Activated naive CD4-positive, alpha-beta T cell treated with anti-CD3 and anti-CD28 coated beads for 36 hours (primary cell): ENCODE results near the gene TGM2. TPM values are rescaled to one million over a fixed set of nuclear protein-coding genes. Genes with fewer than 3 reads are reported as not detected.

Experiments
- CTCF ChIA-PET: fragments of 350-600 bp; sonication (Branson Sonifier 250); formaldehyde crosslinking; loops from one replicate; lab custom pipeline; 2021; ENCODE audit warnings: antibody characterized with exemption; lab: Charles Lee
- DNase-seq: peaks from one replicate; pipeline ENCODE4 v3.0.0-alpha.2; 2020
- H3K27ac Mint-ChIP-seq: one replicate; pipeline ENCODE4 v1.8.0; 2021; ENCODE audit warnings: mild to moderate bottlenecking, mixed read lengths
- H3K27me3 Mint-ChIP-seq: one replicate; pipeline ENCODE4 v1.8.0; 2021; ENCODE audit warnings: low read depth, mixed read lengths
- H3K36me3 Mint-ChIP-seq: one replicate; pipeline ENCODE4 v1.8.0; 2021; ENCODE audit warnings: low read depth, mixed read lengths
- H3K4me1 Mint-ChIP-seq: one replicate; pipeline ENCODE4 v1.8.0; 2021; ENCODE audit warnings: low read depth, mixed read lengths
- H3K4me3 Mint-ChIP-seq: one replicate; pipeline ENCODE4 v1.8.0; 2021; ENCODE audit warnings: mild to moderate bottlenecking, moderate library complexity, mixed read lengths
- H3K9me3 Mint-ChIP-seq: one replicate; pipeline ENCODE4 v1.8.0; 2021; ENCODE audit warnings: mixed read lengths
- intact Hi-C: fragments of 100-400 bp; cut with micrococcal nuclease; formaldehyde crosslinking; loops from one replicate; pipeline ENCODE4 v1.15.1; 2023
- total RNA-seq, 2 experiments: library from RNA; stranded (reverse); gene quantifications; one replicate each; pipeline ENCODE4 v1.2.3, GENCODE V29; 2021

The TGM2 gene
- total RNA-seq, 2 experiments from 2014 or later, result not detected

DNA sequence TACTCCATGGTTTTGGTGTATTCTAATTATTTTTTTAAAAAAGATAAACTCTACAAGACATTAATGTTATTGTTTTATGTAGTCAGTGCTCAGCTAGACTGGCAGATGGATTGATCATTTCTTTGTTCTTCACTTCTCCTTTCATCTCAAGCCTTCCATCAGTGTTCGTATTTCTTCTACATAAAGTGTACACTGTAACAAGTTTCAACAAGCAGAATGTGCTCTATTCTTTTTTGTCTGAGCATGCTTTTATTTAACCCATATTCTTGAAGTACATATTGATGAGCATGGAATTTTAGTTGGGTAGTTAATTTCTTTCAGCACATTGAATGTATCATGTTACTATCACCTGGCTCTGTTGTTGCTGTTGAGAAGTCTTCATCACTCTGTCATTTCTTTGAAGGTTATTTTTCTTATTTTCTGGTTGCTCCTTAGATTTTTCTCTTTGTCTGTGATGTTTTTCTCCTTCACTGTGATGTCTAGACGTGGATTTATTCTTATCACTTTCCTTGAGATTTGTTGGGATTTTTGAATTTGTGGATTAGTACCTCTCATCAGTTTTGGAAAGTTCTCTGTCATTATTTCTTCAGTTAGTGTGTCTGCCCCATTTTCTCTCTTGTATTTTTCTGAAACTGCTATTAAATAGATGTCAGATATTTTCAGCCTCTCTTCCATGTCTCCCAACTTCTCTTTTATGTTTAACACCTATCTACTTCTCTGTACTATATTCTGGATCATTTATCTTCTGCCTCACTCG, 48.5 kb downstream of the TGM2 start:
- Mint-ChIP-seq H3K9me3 (no peaks in the 10 kb centered on the region), H3K27me3 (no peaks in the 10 kb centered on the region), H3K4me1 (no peaks in the 10 kb centered on the region), H3K36me3 (no peaks in the 10 kb centered on the region), H3K27ac (no peak overlapping the region), H3K4me3 (no peak overlapping the region)
- intact Hi-C loops, result no loop called here
- no peak for DNase-seq
- CTCF ChIA-PET, result interaction anchor here (1.8 kb wide), 1 partner anchor 104 kb away, joined by 5 read pairs; no protein-coding TSS in a partner anchor

DNA sequence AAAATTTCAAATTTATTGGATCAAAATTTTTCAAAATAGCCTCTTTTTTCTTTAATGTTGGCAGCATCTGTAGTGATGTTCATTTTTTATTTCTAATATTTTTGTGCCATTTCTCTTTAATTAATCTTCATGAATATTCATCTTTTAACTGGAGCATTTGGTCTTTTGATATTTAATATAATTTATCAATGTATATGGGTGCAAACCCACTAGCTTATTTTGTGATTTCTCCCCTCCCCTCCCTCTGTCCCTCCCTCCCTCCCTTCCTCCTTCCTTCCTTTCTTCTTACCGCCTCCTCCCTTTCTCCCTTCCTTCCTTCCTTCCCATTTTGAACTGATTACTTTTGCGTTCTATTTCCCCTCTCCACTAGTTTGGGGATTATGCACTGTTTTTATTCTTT, 49.2 kb downstream of the TGM2 start:
- H3K36me3 Mint-ChIP-seq, result no peaks in the 10 kb centered on the region
- H3K4me3 Mint-ChIP-seq, result no peak overlapping the region
- H3K9me3 Mint-ChIP-seq, result no peaks in the 10 kb centered on the region
- CTCF ChIA-PET, result interaction anchor here (1.8 kb wide), 1 partner anchor 105 kb away, joined by 5 read pairs; no protein-coding TSS in a partner anchor
- no peak for DNase-seq
- H3K27ac Mint-ChIP-seq, result no peak overlapping the region
- H3K4me1 Mint-ChIP-seq, result no peaks in the 10 kb centered on the region
- no peaks in the 10 kb centered on the region for H3K27me3 Mint-ChIP-seq
- intact Hi-C loops, result no loop called here

DNA sequence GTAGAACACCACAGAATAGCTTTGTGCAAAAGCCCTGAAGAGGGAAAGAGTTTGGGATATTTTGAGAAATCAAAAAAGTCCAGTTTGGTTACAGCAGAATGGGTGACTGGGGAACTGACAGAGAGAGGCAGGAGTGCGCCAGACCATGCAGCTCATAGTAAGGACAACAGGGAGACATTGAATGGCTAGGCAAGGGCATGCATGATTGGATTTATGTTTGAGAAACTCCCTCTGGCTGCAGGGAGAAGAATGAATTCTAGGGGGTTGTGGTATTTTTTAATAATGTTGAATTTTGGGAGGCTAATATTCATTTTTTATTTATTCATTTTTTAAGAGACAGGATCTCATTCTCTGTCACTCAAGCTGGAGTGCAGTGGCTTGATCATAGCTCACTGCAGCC, 49.9 kb downstream of the TGM2 start:
- no peak overlapping the region for H3K4me3 Mint-ChIP-seq
- H3K27me3 Mint-ChIP-seq, result no peaks in the 10 kb centered on the region
- H3K27ac Mint-ChIP-seq, result no peak overlapping the region
- no peaks in the 10 kb centered on the region for H3K36me3 Mint-ChIP-seq
- no peak for DNase-seq
- no peaks in the 10 kb centered on the region for H3K9me3 Mint-ChIP-seq
- H3K4me1 Mint-ChIP-seq, result no peaks in the 10 kb centered on the region
- CTCF ChIA-PET, result interaction anchor here (1.8 kb wide), 1 partner anchor 106 kb away, joined by 5 read pairs; no protein-coding TSS in a partner anchor
- intact Hi-C loops, result no loop called here

DNA sequence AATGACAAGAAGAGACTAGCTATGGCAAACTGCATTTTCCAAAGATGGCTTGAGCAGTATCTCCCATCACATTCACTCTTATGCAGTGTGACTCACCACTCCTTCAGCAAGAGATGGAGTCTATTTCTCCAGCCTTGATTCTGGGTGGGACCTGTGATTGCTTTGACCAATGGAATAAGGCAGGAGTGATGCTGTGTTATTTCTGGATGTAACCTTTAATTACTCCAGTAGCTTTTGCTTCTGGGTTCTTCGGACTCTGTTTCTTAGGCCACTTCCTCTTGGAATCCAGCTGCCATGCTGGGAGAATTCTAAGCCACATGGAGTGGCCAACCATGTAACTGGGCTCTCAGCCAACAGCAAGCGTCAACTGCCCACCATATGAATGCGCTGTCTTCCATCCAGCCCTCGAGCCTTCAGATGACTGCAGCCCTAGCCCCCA, 50.7 kb downstream of the TGM2 start:
- H3K4me3 Mint-ChIP-seq, result no peak overlapping the region
- H3K27ac Mint-ChIP-seq, result no peak overlapping the region
- CTCF ChIA-PET, result interaction anchor here (0.8 to 1.8 kb wide), 4 partner anchors 52 to 190 kb away, joined by 3 to 5 read pairs (median 4); no protein-coding TSS in a partner anchor
- DNase-seq, result no peak
- no peaks in the 10 kb centered on the region for H3K27me3 Mint-ChIP-seq
- no peaks in the 10 kb centered on the region for H3K4me1 Mint-ChIP-seq
- no peaks in the 10 kb centered on the region for H3K9me3 Mint-ChIP-seq
- H3K36me3 Mint-ChIP-seq, result no peaks in the 10 kb centered on the region
- intact Hi-C loops, result no loop called here

DNA sequence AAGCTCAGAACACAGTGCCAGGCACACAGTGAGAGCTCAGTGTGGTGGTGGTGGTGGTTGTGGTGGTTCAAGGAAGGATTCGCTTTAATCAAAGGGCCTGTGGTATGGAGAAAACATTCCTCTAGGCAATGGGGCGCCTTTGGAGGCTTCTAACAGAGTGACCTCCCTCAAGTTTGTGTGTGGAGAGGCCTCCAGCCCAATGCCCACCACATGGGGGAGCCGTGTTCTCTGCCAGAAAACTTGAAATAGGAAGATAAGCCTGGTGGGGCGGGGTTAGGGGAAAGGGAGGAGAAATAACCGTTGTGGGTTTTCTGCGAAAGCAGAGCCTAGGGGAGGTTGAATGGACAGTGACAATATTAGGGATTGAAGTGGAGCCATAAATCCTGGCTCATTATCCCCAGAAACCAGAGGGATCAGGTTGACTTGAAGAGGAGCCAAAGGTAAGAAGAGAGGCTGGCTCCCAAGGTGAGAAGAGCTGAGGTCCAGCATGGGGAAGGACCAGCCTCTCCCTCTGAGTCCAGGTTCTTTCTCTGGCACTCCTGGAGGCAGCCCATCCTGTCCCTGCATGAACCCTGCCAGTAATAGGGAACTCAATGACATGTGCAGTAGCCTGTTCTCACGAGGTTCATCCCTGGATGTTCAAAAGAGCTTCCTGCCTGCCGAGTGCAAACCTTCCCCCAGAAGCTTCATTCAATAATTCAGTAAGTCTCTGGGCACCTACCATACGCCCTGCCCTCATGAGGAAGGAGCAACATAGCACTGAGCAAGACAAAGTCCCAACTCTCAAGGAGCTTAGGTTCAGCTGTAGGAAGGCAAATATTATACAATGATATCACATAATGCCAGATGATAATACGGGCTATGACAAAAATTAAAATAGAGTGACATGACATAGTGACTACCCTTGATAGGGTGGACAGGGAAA, 51.4 kb downstream of the TGM2 start:
- Mint-ChIP-seq H3K4me1 (no peaks in the 10 kb centered on the region), H3K27ac (no peak overlapping the region), H3K27me3 (no peaks in the 10 kb centered on the region), H3K4me3 (no peak overlapping the region), H3K36me3 (no peaks in the 10 kb centered on the region), H3K9me3 (no peaks in the 10 kb centered on the region)
- peak; percentile 20 for DNase-seq
- CTCF ChIA-PET, result interaction anchor here (0.6 to 1.3 kb wide), 7 partner anchors 40 to 191 kb away, joined by 3 to 5 read pairs (median 3); no protein-coding TSS in a partner anchor
- intact Hi-C loops, result no loop called here

DNA sequence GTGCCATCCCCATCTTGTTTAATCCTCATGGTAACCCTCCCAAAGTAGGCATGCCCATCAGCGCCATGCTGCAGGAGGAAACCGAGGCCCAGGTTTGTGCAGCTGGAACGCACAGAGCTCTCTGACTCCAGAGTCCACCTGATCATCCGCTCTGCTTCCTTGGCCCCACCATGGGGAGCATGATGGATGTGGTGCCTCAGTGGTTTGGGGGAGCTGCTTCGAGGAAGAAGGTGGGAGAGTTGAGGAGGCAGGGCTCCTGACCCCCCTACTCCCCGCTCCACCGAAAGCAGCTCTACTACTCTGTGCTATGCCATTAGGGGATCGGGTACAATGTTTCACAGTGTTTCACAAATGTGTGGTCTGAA, 52.2 kb downstream of the TGM2 start:
- CTCF ChIA-PET, result interaction anchor here (0.6 to 1.2 kb wide), 3 partner anchors 55 to 121 kb away, joined by 3 read pairs; no protein-coding TSS in a partner anchor
- Mint-ChIP-seq H3K9me3 (no peaks in the 10 kb centered on the region), H3K4me3 (no peak overlapping the region), H3K36me3 (no peaks in the 10 kb centered on the region), H3K4me1 (no peaks in the 10 kb centered on the region), H3K27ac (no peak overlapping the region), H3K27me3 (no peaks in the 10 kb centered on the region)
- DNase-seq, result no peak
- intact Hi-C loops, result no loop called here

DNA sequence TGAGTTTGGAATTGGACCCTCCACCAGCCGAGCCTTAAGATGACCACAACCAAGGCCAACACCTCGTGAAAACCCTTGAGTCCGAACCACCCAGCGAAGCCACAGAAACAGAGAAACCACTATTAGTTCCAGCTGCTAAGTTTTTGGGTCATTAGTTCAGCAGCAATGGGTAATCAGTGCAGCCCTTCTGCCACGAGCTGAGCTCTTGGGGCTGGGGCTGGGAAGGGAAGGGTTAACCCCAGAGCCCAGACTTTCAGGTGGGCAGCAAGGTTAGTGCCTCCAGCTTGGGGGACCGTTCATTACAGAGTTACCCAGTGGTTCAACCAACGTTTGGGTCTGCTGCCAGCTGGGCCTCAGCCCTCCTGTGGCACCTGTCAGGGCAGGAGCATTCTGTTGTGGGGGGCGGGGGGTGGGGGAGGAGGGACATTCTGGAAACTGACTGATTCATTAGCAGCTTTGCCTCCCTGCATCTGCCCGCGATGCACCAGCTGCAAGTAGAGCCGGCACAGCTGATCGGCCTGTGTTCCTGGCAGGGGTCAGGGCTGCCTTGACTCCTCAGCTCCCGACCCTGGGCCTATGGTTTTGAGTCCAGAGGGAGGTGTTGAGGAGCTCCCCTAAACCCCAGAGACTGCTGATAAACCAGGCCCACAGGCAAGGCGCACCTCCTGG, 52.7 kb downstream of the TGM2 start:
- Mint-ChIP-seq H3K27me3 (no peaks in the 10 kb centered on the region), H3K9me3 (no peaks in the 10 kb centered on the region), H3K27ac (no peak overlapping the region), H3K4me1 (no peaks in the 10 kb centered on the region), H3K36me3 (no peaks in the 10 kb centered on the region), H3K4me3 (no peak overlapping the region)
- DNase-seq, result no peak
- intact Hi-C loops, result no loop called here
- CTCF ChIA-PET, result interaction anchor here (1.2 kb wide), 2 partner anchors 54 to 109 kb away, joined by 3 read pairs; no protein-coding TSS in a partner anchor

DNA sequence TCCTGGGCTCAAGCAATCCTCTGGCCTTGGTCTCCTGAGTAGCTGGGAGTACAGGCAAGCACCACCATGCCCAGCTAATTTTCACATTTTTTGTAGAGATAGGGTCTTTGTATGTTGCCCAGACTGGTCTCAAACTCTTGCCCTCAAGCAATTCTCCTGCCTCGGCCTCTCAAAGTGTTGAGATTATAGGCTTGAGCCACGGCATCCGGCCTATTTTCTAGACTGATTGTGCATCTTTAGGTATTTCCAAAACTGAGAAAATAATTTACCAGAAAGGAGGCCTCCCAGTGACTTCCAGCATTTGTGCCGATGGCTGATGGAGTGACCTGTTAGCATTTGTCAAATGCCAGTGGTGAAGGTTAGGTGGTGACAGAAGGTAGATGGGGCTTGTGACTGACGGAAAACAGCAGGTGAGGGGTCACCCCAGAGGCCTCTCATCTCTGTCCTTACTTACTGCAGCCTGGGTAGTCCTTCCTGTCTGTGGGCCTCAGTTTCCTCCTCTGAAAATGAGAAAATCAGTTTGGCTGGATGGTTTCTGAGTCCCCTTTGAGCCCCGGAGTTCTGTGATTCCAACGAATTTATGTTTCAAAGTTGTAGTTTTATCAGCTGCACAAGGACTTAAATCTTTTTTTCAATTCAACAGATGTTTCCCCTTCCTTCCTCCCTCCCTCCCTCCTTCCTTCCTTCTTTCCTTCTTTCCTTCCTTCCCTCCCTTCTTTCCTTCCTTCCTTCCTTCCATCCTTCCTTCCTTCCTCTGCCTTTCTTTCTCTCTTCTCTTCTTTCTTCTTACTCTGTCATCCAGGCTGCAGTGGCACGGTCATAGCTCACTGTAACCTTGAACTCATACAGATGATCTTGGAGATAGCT, 53.5 kb downstream of the TGM2 start:
- DNase-seq, result no peak
- H3K4me1 Mint-ChIP-seq, result no peaks in the 10 kb centered on the region
- no peak overlapping the region for H3K4me3 Mint-ChIP-seq
- intact Hi-C loops, result no loop called here
- H3K27ac Mint-ChIP-seq, result no peak overlapping the region
- no peaks in the 10 kb centered on the region for H3K9me3 Mint-ChIP-seq
- H3K36me3 Mint-ChIP-seq, result no peaks in the 10 kb centered on the region
- CTCF ChIA-PET, result no interaction called here
- no peaks in the 10 kb centered on the region for H3K27me3 Mint-ChIP-seq

DNA sequence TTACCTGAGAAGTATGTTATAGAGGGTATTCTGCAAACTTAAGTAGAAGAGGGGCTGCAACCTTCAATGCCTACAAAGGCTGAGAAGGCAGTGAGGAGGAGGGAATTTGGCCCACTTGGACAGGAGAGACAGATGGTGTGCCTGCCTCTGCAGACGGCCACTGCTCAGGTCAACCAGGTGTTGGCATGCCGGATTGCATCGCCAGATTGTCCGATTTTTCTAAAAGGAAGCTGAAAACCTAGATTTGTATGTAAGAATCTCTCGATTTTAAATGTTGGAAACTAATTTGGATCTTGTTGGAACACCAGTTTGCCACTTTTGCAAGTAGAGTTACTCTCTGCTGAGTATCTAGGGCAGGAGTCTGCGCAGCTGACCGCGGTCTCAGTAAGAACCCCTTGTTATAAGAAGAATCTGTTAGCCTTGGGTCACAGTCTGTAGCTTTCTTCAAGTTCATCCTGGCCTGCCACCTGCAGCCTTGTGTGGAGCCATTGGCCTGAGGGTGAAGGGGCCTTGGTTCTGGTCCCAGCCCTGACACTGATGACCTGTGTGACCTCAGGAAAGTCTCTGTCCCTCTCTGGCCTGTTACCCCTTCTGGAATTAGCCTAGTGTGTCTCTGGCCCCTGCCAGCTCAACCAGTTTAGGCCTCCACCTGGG, 54.4 kb downstream of the TGM2 start:
- Mint-ChIP-seq H3K4me1 (no peaks in the 10 kb centered on the region), H3K9me3 (no peaks in the 10 kb centered on the region), H3K4me3 (no peak overlapping the region), H3K36me3 (no peaks in the 10 kb centered on the region), H3K27ac (no peak overlapping the region), H3K27me3 (no peaks in the 10 kb centered on the region)
- intact Hi-C loops, result no loop called here
- CTCF ChIA-PET, result interaction anchor here (0.6 kb wide), 1 partner anchor 142 kb away, joined by 3 read pairs; no protein-coding TSS in a partner anchor
- no peak for DNase-seq

DNA sequence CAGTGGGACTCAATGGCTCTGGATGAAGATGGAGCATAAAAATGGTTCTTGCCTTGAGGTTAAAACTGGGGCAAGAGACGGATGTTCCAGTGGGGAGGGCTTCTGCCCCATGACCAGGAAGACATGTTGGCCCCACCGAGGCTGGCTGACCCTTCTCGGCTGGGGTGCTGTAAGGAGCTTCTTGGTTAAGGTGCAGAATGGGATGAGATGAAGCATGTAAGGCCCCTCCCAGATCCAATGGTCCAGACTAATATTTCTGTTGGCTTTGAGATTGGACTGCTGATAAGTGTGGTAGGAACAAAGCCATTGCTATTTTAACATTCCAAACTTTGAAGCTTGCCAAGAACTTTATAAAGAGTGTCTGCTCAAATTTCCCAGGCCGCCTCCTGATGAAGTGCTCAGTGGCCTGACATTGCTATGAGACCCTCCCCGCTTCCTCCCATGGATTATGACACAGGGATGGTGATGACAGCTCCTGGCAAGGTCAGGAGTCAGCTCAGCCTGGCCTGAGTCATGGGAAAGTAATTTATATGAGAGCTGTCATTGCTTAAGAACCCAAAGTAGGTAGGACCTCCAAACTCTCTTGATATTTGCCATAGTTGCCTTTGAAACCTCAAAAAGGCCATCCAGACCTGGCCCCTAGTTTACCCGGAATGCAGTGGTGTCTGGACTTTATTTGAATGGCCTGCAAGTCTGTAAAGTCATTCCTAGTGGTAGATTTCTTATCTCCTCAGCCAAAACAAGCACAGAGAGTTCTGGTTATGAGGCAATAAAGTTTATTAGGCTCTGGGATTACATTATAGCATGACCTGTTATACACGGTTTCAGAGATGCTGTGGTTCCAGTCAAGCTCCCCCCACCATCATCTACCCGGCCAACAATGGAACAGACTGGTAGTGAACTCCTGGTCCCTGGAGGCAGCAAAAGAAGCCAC, 55.2 kb downstream of the TGM2 start:
- Mint-ChIP-seq H3K27ac (no peak overlapping the region), H3K36me3 (no peaks in the 10 kb centered on the region), H3K4me1 (no peaks in the 10 kb centered on the region), H3K9me3 (no peaks in the 10 kb centered on the region), H3K27me3 (no peaks in the 10 kb centered on the region), H3K4me3 (no peak overlapping the region)
- intact Hi-C loops, result no loop called here
- no peak for DNase-seq
- CTCF ChIA-PET, result no interaction called here
